ENCODE data around the gene HLF.

Gene HLF

GRCh38 chr17:55246583-55246982 lies 18.2 kb upstream of the HLF start:
- in situ Hi-C loops (cut with HindIII; ENCODE audit: low pct_ligation_motif_present, low pct_unique_long_range_greater_than_20kb, low sequenced_read_pairs), result no loop called here
- no peak for DNase-seq

- in situ Hi-C loops (cut with HindIII; ENCODE audit: low pct_ligation_motif_present, low pct_unique_long_range_greater_than_20kb, low sequenced_read_pairs), result no loop called here
Observed at GRCh38 chr17:55248077-55248476, 16.7 kb upstream of the HLF start.

DNA sequence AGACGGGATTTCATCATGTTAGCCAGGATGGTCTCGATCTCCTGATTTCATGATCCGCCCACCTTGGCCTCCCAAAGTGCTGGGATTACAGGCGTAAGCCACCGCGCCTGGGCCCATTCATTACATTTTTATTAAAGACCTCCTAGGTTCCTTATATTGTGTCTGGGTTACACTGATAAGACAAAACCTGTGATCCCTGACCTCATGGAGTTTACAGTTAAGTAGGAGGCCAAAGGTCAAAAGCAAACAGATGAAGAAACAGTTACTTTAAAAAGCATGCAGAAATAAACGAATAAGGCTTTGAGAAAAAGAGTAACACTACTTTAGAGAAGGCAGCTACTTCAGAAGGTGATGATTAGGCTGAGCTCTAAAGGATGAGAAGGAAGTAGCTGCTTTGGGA lies 14.9 kb upstream of the HLF start:
- DNase-seq, result no peak
- in situ Hi-C loops (cut with HindIII; ENCODE audit: low pct_ligation_motif_present, low pct_unique_long_range_greater_than_20kb, low sequenced_read_pairs), result no loop called here

More at GRCh38 chr17:55248077-55248476, 16.7 kb upstream of the HLF start:
- no peak for DNase-seq

GRCh38 chr17:55254375-55254774 lies 10.4 kb upstream of the HLF start:
- no peak for DNase-seq
- in situ Hi-C loops (cut with HindIII; ENCODE audit: low pct_ligation_motif_present, low pct_unique_long_range_greater_than_20kb, low sequenced_read_pairs), result no loop called here

GRCh38 chr17:55258578-55259135 lies 6.1 kb upstream of the HLF start:
- DNase-seq, result no peak
- in situ Hi-C loops (cut with HindIII; ENCODE audit: low pct_ligation_motif_present, low pct_unique_long_range_greater_than_20kb, low sequenced_read_pairs), result no loop called here

DNA sequence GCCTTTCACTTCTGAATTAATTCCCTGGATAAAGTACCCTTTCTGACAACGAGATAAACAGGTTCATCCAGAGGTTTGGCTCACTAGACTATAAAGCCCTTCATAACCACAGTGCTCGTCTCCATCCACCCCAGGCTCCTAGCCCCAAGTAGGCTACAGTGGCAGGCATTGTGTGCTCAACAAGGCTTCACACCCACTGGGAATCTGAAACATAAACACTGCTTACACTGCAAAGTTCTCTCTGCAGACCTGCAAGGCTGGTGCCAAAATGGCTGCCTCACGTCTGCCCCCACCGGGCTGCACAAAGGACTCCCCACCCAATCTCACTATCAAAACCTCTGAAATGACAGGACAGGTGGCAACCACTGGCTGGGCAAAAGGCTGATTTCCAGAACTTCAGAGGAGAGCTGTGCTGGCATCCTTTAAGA lies 5.1 kb upstream of the HLF start:
- no peak for DNase-seq
- in situ Hi-C loops (cut with HindIII; ENCODE audit: low pct_ligation_motif_present, low pct_unique_long_range_greater_than_20kb, low sequenced_read_pairs), result no loop called here

- no peak for DNase-seq
- in situ Hi-C loops (cut with HindIII; ENCODE audit: low pct_ligation_motif_present, low pct_unique_long_range_greater_than_20kb, low sequenced_read_pairs), result no loop called here
Observed at GRCh38 chr17:55261311-55261710, 3.4 kb upstream of the HLF start.

GRCh38 chr17:55263569-55264277 lies 1.0 kb upstream of the HLF start:
- no peak for DNase-seq
- in situ Hi-C loops (cut with HindIII; ENCODE audit: low pct_ligation_motif_present, low pct_unique_long_range_greater_than_20kb, low sequenced_read_pairs), result no loop called here

GRCh38 chr17:55264278-55264644 lies 499 bp upstream of the HLF start:
- DNase-seq, result no peak
- in situ Hi-C loops (cut with HindIII; ENCODE audit: low pct_ligation_motif_present, low pct_unique_long_range_greater_than_20kb, low sequenced_read_pairs), result no loop called here

DNA sequence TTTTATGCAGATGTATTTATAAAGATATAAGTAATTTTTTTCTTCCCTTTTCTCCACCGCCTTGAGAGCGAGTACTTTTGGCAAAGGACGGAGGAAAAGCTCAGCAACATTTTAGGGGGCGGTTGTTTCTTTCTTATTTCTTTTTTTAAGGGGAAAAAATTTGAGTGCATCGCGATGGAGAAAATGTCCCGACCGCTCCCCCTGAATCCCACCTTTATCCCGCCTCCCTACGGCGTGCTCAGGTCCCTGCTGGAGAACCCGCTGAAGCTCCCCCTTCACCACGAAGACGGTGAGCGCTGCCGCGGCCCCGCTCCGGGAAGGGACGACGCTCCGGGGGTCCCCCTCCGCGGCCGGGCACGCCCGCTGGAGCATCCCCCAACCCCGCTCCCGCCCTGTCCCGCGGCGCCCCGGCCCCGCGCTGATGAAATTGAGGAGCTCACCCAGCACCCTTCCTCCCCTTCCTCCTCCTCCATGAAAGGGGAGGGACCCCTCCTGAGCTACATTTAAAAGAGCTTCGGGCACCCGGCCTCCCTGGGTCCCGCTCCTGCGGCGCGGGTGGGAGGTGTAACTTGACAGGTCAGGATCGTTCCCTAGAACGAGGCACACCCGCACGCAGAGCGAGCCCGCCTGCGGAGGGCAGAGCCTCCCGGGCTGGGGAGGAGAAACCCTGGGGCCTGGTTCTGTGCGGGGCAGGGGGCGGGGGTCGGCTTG lies 706 bp downstream of the HLF start:
- in situ Hi-C loops (cut with HindIII; ENCODE audit: low pct_ligation_motif_present, low pct_unique_long_range_greater_than_20kb, low sequenced_read_pairs), result no loop called here
- no peak for DNase-seq

DNA sequence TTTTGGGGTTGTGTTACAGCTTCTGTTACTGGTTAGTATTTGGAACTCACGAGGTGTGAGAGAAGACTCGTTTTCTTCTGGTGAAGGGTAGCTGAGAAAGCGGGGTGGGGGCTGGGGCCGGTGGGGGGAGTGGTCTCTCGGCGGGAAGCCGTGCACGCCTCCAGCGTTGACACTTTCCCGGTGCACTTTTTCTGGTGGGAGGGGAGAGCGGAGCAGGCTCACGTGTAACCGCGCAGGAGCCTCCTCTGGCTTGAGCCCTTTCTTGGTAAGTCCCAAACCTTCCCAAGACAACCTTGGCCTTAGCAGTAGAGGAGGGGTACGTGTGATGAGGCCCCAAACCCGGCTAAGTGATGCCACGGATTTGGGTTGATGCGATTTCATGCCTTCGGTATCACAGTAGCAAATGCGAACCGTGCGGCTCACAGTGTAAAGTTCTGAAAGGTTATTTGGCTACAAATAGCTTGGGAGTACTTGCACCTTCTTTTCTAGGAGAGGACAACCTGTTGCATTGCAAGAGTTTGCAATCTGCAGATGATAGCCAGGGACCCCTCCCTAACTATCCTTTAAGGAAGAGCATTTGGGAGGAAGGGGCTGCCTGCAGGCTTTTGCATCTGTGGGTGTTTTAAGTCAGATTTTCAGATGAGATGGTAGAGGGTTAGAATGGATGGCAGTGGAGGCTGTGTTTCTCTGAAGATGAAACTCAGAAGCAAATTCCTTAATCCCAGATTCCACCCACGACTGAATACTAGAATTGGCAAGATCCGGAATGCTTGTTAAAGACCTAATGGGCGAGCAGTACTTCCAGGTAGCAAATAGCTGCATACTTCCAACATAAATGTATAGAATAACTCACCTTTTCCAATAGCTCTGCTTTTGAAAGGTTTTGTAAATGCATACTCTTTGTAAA lies 1.5 kb downstream of the HLF start:
- no peak for DNase-seq
- in situ Hi-C loops (cut with HindIII; ENCODE audit: low pct_ligation_motif_present, low pct_unique_long_range_greater_than_20kb, low sequenced_read_pairs), result no loop called here

GRCh38 chr17:55266958-55267688 lies 2.4 kb downstream of the HLF start:
- in situ Hi-C loops (cut with HindIII; ENCODE audit: low pct_ligation_motif_present, low pct_unique_long_range_greater_than_20kb, low sequenced_read_pairs), result no loop called here
- DNase-seq, result no peak

GRCh38 chr17:55267777-55268648 lies 3.3 kb downstream of the HLF start:
- in situ Hi-C loops (cut with HindIII; ENCODE audit: low pct_ligation_motif_present, low pct_unique_long_range_greater_than_20kb, low sequenced_read_pairs), result no loop called here
- DNase-seq, result no peak

DNA sequence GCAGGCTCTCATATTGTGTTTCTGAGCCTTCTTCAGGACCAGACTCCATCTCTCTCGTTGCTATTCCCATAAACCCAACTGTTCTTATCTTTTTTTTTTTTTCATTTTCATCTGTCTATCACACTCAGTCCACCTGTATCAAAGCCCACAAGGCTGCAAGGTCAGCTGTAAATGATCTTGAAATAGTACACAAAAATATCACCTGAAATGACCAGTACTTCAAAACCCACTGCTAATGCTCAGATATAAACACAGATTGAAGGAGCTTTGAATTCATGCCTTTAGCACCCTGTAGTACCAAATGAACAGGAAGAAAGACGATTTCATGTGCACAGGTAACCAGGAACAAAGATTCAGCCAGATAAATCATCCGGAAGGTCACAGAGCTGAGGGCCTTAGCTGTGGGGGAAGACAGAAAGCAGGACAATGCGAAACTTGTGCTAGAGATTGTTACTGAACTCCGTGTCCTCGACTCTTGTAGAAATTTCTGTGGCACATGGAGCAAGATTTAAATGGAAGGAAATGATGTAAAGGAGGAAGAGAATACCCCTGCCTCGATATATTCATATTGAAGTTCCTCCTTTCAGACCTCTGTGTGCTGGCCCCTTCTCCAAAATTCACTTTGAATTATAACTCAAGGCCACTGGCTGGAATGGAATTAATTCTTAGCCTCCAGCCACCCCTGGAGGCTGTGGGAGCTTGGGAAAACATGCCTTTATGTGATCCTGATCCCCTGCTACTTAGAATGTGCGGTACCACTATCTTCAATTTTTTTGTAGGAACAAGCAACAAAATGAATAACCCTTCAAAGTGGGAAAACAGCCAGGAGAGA lies 4.1 kb downstream of the HLF start:
- in situ Hi-C loops (cut with HindIII; ENCODE audit: low pct_ligation_motif_present, low pct_unique_long_range_greater_than_20kb, low sequenced_read_pairs), result no loop called here
- no peak for DNase-seq

- in situ Hi-C loops (cut with HindIII; ENCODE audit: low pct_ligation_motif_present, low pct_unique_long_range_greater_than_20kb, low sequenced_read_pairs), result no loop called here
- no peak for DNase-seq
Observed at GRCh38 chr17:55269894-55270293, 5.1 kb downstream of the HLF start.

DNA sequence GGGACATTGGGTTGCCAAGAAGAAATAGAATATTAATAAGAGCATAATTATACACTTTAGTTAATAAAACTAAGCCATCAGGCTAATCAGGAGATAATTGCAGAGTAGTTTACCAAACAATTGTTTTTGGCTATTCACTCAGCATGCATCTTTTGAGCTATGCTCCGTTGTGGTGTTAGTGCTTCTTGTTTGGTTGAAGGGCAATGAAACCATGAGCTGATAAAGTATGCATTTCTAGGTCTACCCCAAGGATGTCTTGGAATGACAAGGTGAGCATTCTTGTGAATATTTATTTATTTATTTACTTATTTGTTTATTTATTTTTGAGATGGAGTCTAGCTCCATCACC lies 6.4 kb downstream of the HLF start:
- no peak for DNase-seq
- in situ Hi-C loops (cut with HindIII; ENCODE audit: low pct_ligation_motif_present, low pct_unique_long_range_greater_than_20kb, low sequenced_read_pairs), result no loop called here
